Esophagus muscularis mucosa (tissue), 4 donors: ENCODE measurements around the gene GDF2. TPM values are rescaled to one million over a fixed set of nuclear protein-coding genes. Genes with fewer than 3 reads are reported as not detected.
A peak's percentile ranks its signal among the peaks of the same experiment; 100 is the strongest.

Source experiments
- DNase-seq: peaks from one replicate; pipeline ENCODE4 v3.0.0-alpha.2; 2017; ENCODE audit errors: extremely low spot score
- H3K27ac ChIP-seq, 4 donors: fragments of 200-600 bp; sonication (generic); replicated peaks in 1 of 4; 1 replicate in 3 of 4; 2 replicates in 1 of 4; pipeline ENCODE4 v1.5.1; 2016 to 2019; ENCODE audit warnings: mild to moderate bottlenecking in 1 of 4
- H3K27me3 ChIP-seq, 4 donors: fragments of 200-600 bp; sonication (generic); one replicate each; pipeline versions ENCODE4 v1.5.1 to v1.6.0; 2016 to 2019
- H3K36me3 ChIP-seq, 4 donors: fragments of 200-600 bp; sonication (generic); one replicate each; pipeline ENCODE4 v1.5.1; 2016 to 2019
- H3K4me1 ChIP-seq, 4 donors: fragments of 200-600 bp; sonication (generic); one replicate each; pipeline ENCODE4 v1.5.1; 2016 to 2019
- H3K4me3 ChIP-seq, 4 donors: fragments of 200-600 bp; sonication (generic); 1 replicate in 2 of 4; 2 replicates in 2 of 4; pipeline ENCODE4 v1.5.1; 2016 to 2019; ENCODE audit warnings: mild to moderate bottlenecking in 4 of 4, moderate library complexity in 1 of 4
- H3K9me3 ChIP-seq, 4 donors: fragments of 200-600 bp; sonication (generic); 1 replicate in 3 of 4; 2 replicates in 1 of 4; pipeline ENCODE4 v1.5.1; 2016 to 2019
- CTCF ChIP-seq, 3 experiments: fragments of 200-600 bp in 2 of 3; fragments of 450-650 bp in 1 of 3; sonication (generic) in 2 of 3; IDR thresholded peaks; one replicate each; pipeline ENCODE4 v1.5.1; 2017 to 2019; ENCODE audit warnings: antibody characterized with exemption in 3 of 3, mild to moderate bottlenecking in 2 of 3, moderate library complexity in 1 of 3
- EP300 ChIP-seq: sonication (generic); formaldehyde crosslinking; IDR thresholded peaks from one replicate; pipeline ENCODE4 v1.6.1; 2017; ENCODE audit warnings: antibody characterized with exemption
- POLR2A ChIP-seq: fragments of 450-650 bp; IDR thresholded peaks from one replicate; pipeline ENCODE4 v1.6.1; 2017; ENCODE audit warnings: antibody characterized with exemption, moderate library complexity, mild to moderate bottlenecking, low read depth
- POLR2AphosphoS5 ChIP-seq, 2 donors: sonication (generic); formaldehyde crosslinking; IDR thresholded peaks; one replicate each; pipeline ENCODE4 v1.6.1; 2017; ENCODE audit warnings: antibody characterized with exemption in 2 of 2
- WGBS: methylation state at CpG from one replicate; pipeline ENCODE4 v1.1.5; 2018; 5-methylcytosine and 5-hydroxymethylcytosine counted together
- intact Hi-C: fragments of 100-400 bp; cut with DNase I; formaldehyde crosslinking; loops from one replicate; pipeline ENCODE4 v1.15.1; 2023
- total RNA-seq, 4 donors: library from RNA; depleted of rRNA; stranded (reverse); fragments of >200 nt; gene quantifications; one replicate each; pipeline versions ENCODE4 v1.1.0 to v1.2.1, GENCODE V29; 2016

Gene GDF2
- total RNA-seq, 4 donors from 2014 or later, result not detected

DNA sequence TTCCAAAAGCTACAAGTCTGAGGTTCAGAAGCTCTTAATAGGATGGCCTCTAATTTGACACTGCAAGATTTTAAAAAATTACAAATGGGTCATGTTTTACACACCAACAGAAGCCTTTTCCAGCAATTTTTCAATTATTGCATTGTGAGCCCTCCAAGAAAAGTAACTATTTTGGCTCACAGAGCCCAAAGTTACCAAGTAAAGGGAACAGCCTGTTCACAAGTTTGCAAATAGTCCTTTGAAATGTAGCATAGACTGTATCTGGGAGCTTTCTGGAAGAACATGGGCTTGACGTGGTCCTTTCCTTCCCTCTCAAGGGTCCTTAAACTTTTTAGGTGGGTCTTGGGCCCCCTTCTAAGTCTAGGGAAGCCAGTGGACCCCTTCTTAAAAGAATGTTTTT, 23.5 kb upstream of the GDF2 start:
- peak overlapping the region in 1 of 4 donors; percentile 52 for H3K27ac ChIP-seq
- DNase-seq, result no peak
- H3K36me3 ChIP-seq, result no peaks in the 10 kb centered on the region
- peaks cover 4 to 36% (median 21%) of the 10 kb centered on the region in 4 donors for H3K4me1 ChIP-seq
- H3K9me3 ChIP-seq, result no peaks in the 10 kb centered on the region
- peaks cover 0 to 45% (median 10%) of the 10 kb centered on the region in 4 donors for H3K27me3 ChIP-seq
- no peak for TF ChIP-seq EP300
- no peak for TF ChIP-seq CTCF (IDR thresholded peaks at IDR 0.05)
- no peak for TF ChIP-seq POLR2AphosphoS5 (IDR thresholded peaks at IDR 0.05)
- no peak for TF ChIP-seq POLR2A
- intact Hi-C loops, result no loop called here
- no peak overlapping the region for H3K4me3 ChIP-seq
- WGBS, result 72% methylated on average over 1 of the region's 1 CpG

DNA sequence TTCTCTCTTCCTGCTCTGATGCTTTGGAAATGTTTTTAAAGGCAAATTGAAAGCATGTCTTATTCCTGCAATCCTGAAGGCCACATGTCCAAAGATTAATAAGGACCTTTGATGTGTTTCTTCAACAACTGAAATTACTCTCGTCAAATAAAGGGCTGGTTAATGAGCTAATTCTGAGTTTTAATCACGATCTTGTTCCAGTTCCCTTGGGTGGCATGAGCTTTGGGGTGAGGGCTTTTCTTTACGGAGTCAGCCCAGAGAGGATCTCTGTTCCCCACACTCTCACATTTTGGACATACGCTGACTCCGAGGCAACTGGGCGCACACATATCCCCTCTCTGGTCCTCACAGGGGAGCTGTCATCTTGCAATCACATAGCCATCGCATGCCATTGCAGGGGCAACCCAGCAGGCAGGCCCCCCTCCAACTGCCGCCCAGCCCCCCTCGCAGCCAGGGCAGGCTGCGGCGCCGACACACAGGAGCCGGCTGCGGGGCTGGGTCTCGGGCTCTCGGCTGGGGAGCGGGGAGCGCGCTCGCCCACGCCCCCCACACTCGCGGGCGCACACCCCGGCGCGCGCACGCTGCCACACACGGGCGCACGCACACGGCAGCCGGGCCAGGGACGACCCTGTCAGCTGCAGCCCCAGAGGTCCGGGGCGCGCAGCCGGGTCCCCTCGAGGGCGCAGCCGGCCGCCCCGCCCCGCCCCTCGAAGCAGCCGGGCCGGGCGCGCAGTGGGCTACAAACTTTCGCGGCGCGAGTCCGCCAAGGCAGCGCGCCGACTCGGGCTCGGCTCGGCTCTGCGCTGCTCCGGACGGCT, 22.4 kb upstream of the GDF2 start, which contains the start of gene GDF10:
TSS of gene GDF10 (plus strand) at position 587 of the 818 bp plus-strand sequence. CDS start 455 bp downstream, outside the sequence.
- no peak for TF ChIP-seq CTCF (IDR thresholded peaks at IDR 0.05)
- no peak for TF ChIP-seq POLR2AphosphoS5 (IDR thresholded peaks at IDR 0.05)
- H3K9me3 ChIP-seq, result no peaks in the 10 kb centered on the region
- peaks cover 4 to 36% (median 21%) of the 10 kb centered on the region in 4 donors for H3K4me1 ChIP-seq
- no peaks in the 10 kb centered on the region for H3K36me3 ChIP-seq
- intact Hi-C loops, result no loop called here
- peak within 1 kb of the TSS in 3 of 4 donors; percentile 36 to 63 (median 45) for H3K27ac ChIP-seq
- H3K4me3 ChIP-seq, result peak within 1 kb of the TSS; percentile 52 to 62 (median 55)
- H3K27me3 ChIP-seq, result peaks cover 0 to 47% (median 10%) of the 10 kb centered on the region in 4 donors
- WGBS, result 42% methylated on average over 6 of the region's 64 CpGs
- no peak for DNase-seq

DNA sequence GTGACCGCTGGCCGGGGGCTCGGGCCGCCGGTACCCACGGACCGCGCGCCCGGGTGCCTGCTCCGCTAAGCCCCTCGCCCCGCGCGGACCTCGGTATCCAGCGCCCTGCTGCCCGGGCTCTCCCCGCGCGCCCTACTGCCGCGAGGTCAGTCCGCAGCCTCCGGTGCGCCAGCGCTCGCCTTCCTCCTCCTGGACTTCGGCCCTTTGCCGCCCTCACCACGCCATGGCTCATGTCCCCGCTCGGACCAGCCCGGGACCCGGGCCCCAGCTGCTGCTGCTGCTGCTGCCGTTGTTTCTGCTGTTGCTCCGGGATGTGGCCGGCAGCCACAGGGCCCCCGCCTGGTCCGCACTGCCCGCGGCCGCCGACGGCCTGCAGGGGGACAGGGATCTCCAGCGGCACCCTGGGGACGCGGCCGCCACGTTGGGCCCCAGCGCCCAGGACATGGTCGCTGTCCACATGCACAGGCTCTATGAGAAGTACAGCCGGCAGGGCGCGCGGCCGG, 21.8 kb upstream of the GDF2 start:
- H3K4me3 ChIP-seq, result peak overlapping the region; percentile 52 to 62 (median 55)
- WGBS, result 8% methylated on average over 27 of the region's 57 CpGs
- TF ChIP-seq CTCF (IDR thresholded peaks at IDR 0.05) (peak in 1 of 3 experiments; percentile 4), POLR2AphosphoS5 (IDR thresholded peaks at IDR 0.05) (no peak), POLR2A (no peak)
- H3K36me3 ChIP-seq, result no peaks in the 10 kb centered on the region
- no peak for DNase-seq
- intact Hi-C loops, result no loop called here
- H3K9me3 ChIP-seq, result no peaks in the 10 kb centered on the region
- H3K27ac ChIP-seq, result peak overlapping the region in 3 of 4 donors; percentile 36 to 63 (median 45)
- peaks cover 0 to 49% (median 10%) of the 10 kb centered on the region in 4 donors for H3K27me3 ChIP-seq
- peaks cover 4 to 36% (median 21%) of the 10 kb centered on the region in 4 donors for H3K4me1 ChIP-seq

DNA sequence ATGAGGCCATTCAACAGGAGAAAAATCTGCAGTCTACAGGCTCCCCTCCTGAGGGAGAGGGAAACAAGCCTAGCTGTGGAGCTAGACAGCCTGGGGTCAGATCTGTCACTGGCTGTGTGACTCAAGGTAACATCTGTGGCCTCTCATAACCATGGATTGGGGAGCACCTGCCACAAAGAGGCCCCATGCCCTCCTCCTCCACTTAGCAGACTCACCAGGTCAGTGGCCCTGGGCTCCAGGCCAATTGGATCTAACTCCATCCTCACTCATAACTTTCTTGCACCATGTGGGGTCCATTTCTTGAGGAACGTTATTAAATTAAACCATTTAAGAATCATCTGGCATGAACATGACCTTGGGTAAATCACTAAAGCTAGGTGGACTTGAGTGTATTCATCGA, 20.4 kb upstream of the GDF2 start:
- no peaks in the 10 kb centered on the region for H3K36me3 ChIP-seq
- no peaks in the 10 kb centered on the region for H3K9me3 ChIP-seq
- TF ChIP-seq CTCF (IDR thresholded peaks at IDR 0.05), result no peak
- no peak for TF ChIP-seq POLR2A
- no peak for TF ChIP-seq EP300
- TF ChIP-seq POLR2AphosphoS5 (IDR thresholded peaks at IDR 0.05), result no peak
- no peak overlapping the region for H3K27ac ChIP-seq
- WGBS, result 74% methylated on average over 2 of the region's 2 CpGs
- peak overlapping the region; percentile 52 to 62 (median 55) for H3K4me3 ChIP-seq
- peaks cover 0 to 51% (median 10%) of the 10 kb centered on the region in 4 donors for H3K27me3 ChIP-seq
- no peak for DNase-seq
- peaks cover 4 to 32% (median 21%) of the 10 kb centered on the region in 4 donors for H3K4me1 ChIP-seq
- intact Hi-C loops, result no loop called here
